Activated naive CD8-positive, alpha-beta T cell treated with anti-CD3 and anti-CD28 coated beads for 36 hours (primary cell): ENCODE measurements around the gene BEST2. TPM values are rescaled to one million over a fixed set of nuclear protein-coding genes. Genes with fewer than 3 reads are reported as not detected.
"Not testable (repeated sequence)": the region's sequence is repeated elsewhere in the genome, so short reads cannot be mapped to it uniquely, and the experiment has no call there.

Source experiments
- DNase-seq: peaks from one replicate; pipeline ENCODE4 v3.0.0; 2021
- H3K27ac Mint-ChIP-seq: one replicate; pipeline ENCODE4 v1.8.0; 2022; ENCODE audit warnings: mild to moderate bottlenecking, moderate library complexity, mixed read lengths
- H3K27me3 Mint-ChIP-seq: one replicate; pipeline ENCODE4 v1.8.0; 2022; ENCODE audit warnings: mild to moderate bottlenecking, mixed read lengths
- H3K36me3 Mint-ChIP-seq: one replicate; pipeline ENCODE4 v1.8.0; 2021; ENCODE audit warnings: mild to moderate bottlenecking, mixed read lengths
- H3K4me1 Mint-ChIP-seq: one replicate; pipeline ENCODE4 v1.8.0; 2021; ENCODE audit warnings: mixed read lengths
- H3K4me3 Mint-ChIP-seq: one replicate; pipeline ENCODE4 v1.8.0; 2022; ENCODE audit warnings: mild to moderate bottlenecking, moderate library complexity, mixed read lengths
- H3K9me3 Mint-ChIP-seq: one replicate; pipeline ENCODE4 v1.8.0; 2022; ENCODE audit warnings: mixed read lengths
- total RNA-seq, 2 experiments: library from RNA; stranded (reverse); gene quantifications; one replicate each; pipeline ENCODE4 v1.2.3, GENCODE V29; 2021

The BEST2 gene
- total RNA-seq, result not detected

GRCh38 chr19:12751635-12752034 is at the start of gene BEST2:
BEST2 (plus strand) TSS chr19:12751791; CDS start chr19:12752593, 802 bp downstream.
- Mint-ChIP-seq H3K27ac (no peak within 1 kb of the TSS), H3K4me1 (no peaks in the 10 kb centered on the region), H3K9me3 (peaks cover 6% of the 10 kb centered on the region), H3K4me3 (no peak within 1 kb of the TSS), H3K27me3 (peaks cover 47% of the 10 kb centered on the region), H3K36me3 (peaks cover 17% of the 10 kb centered on the region)
- no peak for DNase-seq

- H3K27me3 Mint-ChIP-seq, result no peaks in the 10 kb centered on the region
- H3K36me3 Mint-ChIP-seq, result peaks cover 34% of the 10 kb centered on the region
- H3K4me3 Mint-ChIP-seq, result no peak overlapping the region
- H3K27ac Mint-ChIP-seq, result peak overlapping the region; percentile 68
- no peaks in the 10 kb centered on the region for H3K4me1 Mint-ChIP-seq
- no peaks in the 10 kb centered on the region for H3K9me3 Mint-ChIP-seq
- peak; percentile 50 for DNase-seq
These were observed 48.5 kb upstream of the BEST2 start for GRCh38 chr19:12703046-12703445.

DNA sequence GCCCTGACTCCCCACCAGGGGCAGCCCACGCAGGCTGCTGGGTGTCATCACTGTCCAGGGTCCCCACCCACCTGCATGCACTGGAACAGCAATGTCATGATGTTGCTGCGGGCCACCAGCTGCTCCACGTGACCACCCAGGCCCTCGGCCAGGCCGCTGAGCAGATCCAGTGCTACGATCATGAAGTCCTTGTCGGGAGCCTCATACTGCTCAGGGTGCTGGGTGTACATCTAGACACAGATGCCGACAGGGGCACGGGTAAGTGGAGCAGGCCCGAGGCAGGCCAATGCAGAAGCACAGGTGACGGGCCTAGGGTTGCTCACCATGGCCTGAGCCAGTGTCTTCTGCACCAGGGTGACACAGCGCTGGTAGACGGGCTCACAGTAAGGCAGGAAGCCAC is 46.4 kb upstream of the BEST2 start:
- no peaks in the 10 kb centered on the region for H3K4me1 Mint-ChIP-seq
- H3K9me3 Mint-ChIP-seq, result no peaks in the 10 kb centered on the region
- H3K27ac Mint-ChIP-seq, result no peak overlapping the region
- no peak overlapping the region for H3K4me3 Mint-ChIP-seq
- peaks cover 30% of the 10 kb centered on the region for H3K36me3 Mint-ChIP-seq
- no peak for DNase-seq
- no peaks in the 10 kb centered on the region for H3K27me3 Mint-ChIP-seq

DNA sequence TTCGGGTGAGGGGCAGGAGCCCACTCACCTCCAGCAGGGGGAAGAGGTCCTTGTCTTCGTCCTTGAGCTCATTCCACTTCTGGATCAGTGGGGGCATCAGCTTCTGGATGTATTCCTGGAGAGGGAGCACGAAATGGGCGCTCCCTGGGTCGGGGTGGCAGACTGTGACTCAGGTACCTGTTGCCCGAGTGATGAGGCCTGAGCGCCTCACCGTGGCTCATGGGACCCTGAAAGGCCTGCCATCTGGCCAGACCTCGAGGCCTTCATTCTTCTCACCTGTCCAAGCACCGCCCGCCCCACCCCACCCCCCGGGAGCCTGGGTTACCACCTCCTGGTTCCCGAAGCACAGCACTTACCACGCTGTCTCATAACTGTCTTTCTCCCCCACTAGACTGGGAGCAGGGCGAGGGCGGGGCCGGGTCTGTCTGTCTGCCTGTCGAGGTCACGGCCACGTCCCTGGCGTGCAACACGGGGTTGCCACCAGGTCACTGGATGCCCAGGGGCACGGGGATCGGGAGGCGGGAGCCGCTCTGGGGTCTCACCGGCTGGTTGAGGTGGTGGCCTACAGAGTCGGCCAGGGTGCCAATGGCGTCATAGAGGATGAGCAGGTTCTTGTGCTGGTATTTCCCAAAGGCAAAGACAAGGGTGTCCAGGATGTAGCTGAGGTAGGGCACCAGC is 45.8 kb upstream of the BEST2 start:
- Mint-ChIP-seq H3K9me3 (no peaks in the 10 kb centered on the region), H3K4me1 (no peaks in the 10 kb centered on the region), H3K36me3 (peaks cover 34% of the 10 kb centered on the region), H3K27ac (no peak overlapping the region), H3K27me3 (no peaks in the 10 kb centered on the region), H3K4me3 (no peak overlapping the region)
- no peak for DNase-seq

DNA sequence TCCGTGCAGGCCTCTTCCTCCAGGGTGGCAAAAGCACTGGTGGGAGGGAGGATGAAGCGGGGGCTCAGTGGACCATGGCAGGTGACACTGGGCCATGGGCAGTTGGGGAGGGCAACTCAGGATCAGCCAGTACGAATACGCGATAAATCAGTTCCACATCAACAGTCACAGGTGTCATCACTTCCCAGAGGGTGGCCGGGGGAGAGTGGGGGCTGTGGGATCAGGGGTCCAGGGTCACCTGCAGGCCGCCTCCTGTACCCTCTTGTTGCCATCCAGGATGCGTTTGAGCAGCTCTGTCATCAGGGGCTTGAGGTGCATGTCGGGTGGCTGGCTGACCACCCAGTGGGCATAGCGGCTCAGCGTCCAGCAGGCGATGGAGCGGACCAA is 45.3 kb upstream of the BEST2 start:
- Mint-ChIP-seq H3K27ac (no peak overlapping the region), H3K36me3 (peaks cover 34% of the 10 kb centered on the region), H3K4me3 (no peak overlapping the region), H3K9me3 (no peaks in the 10 kb centered on the region), H3K27me3 (no peaks in the 10 kb centered on the region), H3K4me1 (no peaks in the 10 kb centered on the region)
- DNase-seq, result no peak

DNA sequence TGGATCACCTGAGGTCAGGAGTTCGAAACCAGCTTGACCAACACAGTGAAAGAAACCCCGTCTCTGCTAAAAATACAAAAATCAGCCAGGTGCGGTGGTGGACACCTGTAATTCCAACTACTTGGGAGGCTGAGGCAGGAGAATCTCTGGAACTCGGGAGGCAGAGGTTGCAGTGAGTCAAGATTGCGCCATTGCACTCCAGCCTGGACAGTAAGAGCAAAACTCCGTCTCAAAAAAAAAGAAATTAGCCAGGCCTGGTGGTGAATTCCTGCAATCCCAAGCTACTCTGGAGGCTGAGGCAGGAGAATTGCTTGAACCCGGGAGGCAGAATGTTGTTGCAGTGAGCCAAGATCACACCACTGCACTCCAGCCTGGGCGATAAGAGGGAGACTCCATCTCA is 43.0 kb upstream of the BEST2 start:
- no peaks in the 10 kb centered on the region for H3K9me3 Mint-ChIP-seq
- no peak for DNase-seq
- peaks cover 32% of the 10 kb centered on the region for H3K36me3 Mint-ChIP-seq
- no peak overlapping the region for H3K4me3 Mint-ChIP-seq
- no peak overlapping the region for H3K27ac Mint-ChIP-seq
- H3K4me1 Mint-ChIP-seq, result no peaks in the 10 kb centered on the region
- H3K27me3 Mint-ChIP-seq, result no peaks in the 10 kb centered on the region

- peaks cover 27% of the 10 kb centered on the region for H3K36me3 Mint-ChIP-seq
- no peak overlapping the region for H3K4me3 Mint-ChIP-seq
- no peak overlapping the region for H3K27ac Mint-ChIP-seq
- no peaks in the 10 kb centered on the region for H3K4me1 Mint-ChIP-seq
- no peaks in the 10 kb centered on the region for H3K9me3 Mint-ChIP-seq
- no peaks in the 10 kb centered on the region for H3K27me3 Mint-ChIP-seq
- no peak for DNase-seq
These were observed 40.4 kb upstream of the BEST2 start for GRCh38 chr19:12711187-12711586.

GRCh38 chr19:12712077-12712476 is 39.5 kb upstream of the BEST2 start:
- not testable (repeated sequence) for DNase-seq, H3K27ac Mint-ChIP-seq
- H3K36me3 Mint-ChIP-seq, result peaks cover 26% of the 10 kb centered on the region

DNA sequence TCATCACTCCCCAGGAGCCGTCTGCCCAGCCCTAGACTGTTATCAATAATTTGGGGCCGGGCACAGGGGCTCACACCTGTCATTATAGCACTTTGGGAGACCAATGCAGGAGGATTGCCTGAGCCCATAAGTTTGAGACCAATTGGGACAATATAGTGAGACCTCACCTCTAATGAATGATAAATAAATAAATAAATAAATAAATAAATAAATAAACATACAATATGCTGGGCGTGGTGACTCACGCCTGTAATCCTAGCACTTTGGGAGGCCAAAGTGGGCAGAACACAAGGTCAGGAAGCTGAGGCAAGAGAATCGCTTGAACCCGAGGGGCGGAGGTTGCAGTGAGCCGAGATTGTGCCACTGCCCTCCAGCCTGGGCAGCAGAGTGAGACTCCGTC is 38.3 kb upstream of the BEST2 start:
- H3K27me3 Mint-ChIP-seq, DNase-seq, H3K4me1 Mint-ChIP-seq, H3K27ac Mint-ChIP-seq, H3K9me3 Mint-ChIP-seq, H3K4me3 Mint-ChIP-seq: not testable (repeated sequence)
- peaks cover 28% of the 10 kb centered on the region for H3K36me3 Mint-ChIP-seq

More at GRCh38 chr19:12712077-12712476, 39.5 kb upstream of the BEST2 start:
- H3K4me1 Mint-ChIP-seq, H3K4me3 Mint-ChIP-seq, H3K9me3 Mint-ChIP-seq, H3K27me3 Mint-ChIP-seq: not testable (repeated sequence)

- DNase-seq, result no peak
- H3K4me3 Mint-ChIP-seq, result no peak overlapping the region
- H3K27ac Mint-ChIP-seq, result no peak overlapping the region
- H3K27me3 Mint-ChIP-seq, result no peaks in the 10 kb centered on the region
- peaks cover 18% of the 10 kb centered on the region for H3K4me1 Mint-ChIP-seq
- H3K36me3 Mint-ChIP-seq, result peaks cover 34% of the 10 kb centered on the region
- H3K9me3 Mint-ChIP-seq, result no peaks in the 10 kb centered on the region
These were observed 36.5 kb upstream of the BEST2 start for GRCh38 chr19:12715102-12715501.

GRCh38 chr19:12715929-12716328 is 35.7 kb upstream of the BEST2 start:
- peaks cover 34% of the 10 kb centered on the region for H3K36me3 Mint-ChIP-seq
- peaks cover 24% of the 10 kb centered on the region for H3K4me1 Mint-ChIP-seq
- H3K4me3 Mint-ChIP-seq, result no peak overlapping the region
- DNase-seq, result no peak
- no peak overlapping the region for H3K27ac Mint-ChIP-seq
- no peaks in the 10 kb centered on the region for H3K27me3 Mint-ChIP-seq
- no peaks in the 10 kb centered on the region for H3K9me3 Mint-ChIP-seq

- peak overlapping the region; percentile 83 for H3K4me3 Mint-ChIP-seq
- peak overlapping the region; percentile 52 for H3K27ac Mint-ChIP-seq
- H3K4me1 Mint-ChIP-seq, result peaks cover 34% of the 10 kb centered on the region
- no peaks in the 10 kb centered on the region for H3K27me3 Mint-ChIP-seq
- DNase-seq, result no peak
- no peaks in the 10 kb centered on the region for H3K9me3 Mint-ChIP-seq
- peaks cover 48% of the 10 kb centered on the region for H3K36me3 Mint-ChIP-seq
These were observed 31.3 kb upstream of the BEST2 start for GRCh38 chr19:12720296-12720695.

GRCh38 chr19:12720851-12721655 is 30.5 kb upstream of the BEST2 start:
- H3K27me3 Mint-ChIP-seq, result no peaks in the 10 kb centered on the region
- peak overlapping the region; percentile 87 for H3K27ac Mint-ChIP-seq
- peak overlapping the region; percentile 89 for H3K4me3 Mint-ChIP-seq
- H3K4me1 Mint-ChIP-seq, result peaks cover 34% of the 10 kb centered on the region
- DNase-seq, result no peak
- H3K36me3 Mint-ChIP-seq, result peaks cover 46% of the 10 kb centered on the region
- H3K9me3 Mint-ChIP-seq, result no peaks in the 10 kb centered on the region

GRCh38 chr19:12721656-12722565 is 29.7 kb upstream of the BEST2 start:
- peaks cover 33% of the 10 kb centered on the region for H3K4me1 Mint-ChIP-seq
- H3K9me3 Mint-ChIP-seq, result no peaks in the 10 kb centered on the region
- peak; percentile 67 for DNase-seq
- peak overlapping the region; percentile 92 for H3K4me3 Mint-ChIP-seq
- no peaks in the 10 kb centered on the region for H3K27me3 Mint-ChIP-seq
- H3K36me3 Mint-ChIP-seq, result peaks cover 43% of the 10 kb centered on the region
- H3K27ac Mint-ChIP-seq, result peak overlapping the region; percentile 93
